Posterior vena cava (tissue), 2 donors: ENCODE results near the gene EFCAB13. TPM values are rescaled to one million over a fixed set of nuclear protein-coding genes. Genes with fewer than 3 reads are reported as not detected.

Source experiments
- DNase-seq: peaks from one replicate; pipeline ENCODE4 v3.0.0-alpha.2; 2020; ENCODE audit warnings: low spot score
- intact Hi-C, 2 donors: fragments of 100-400 bp; cut with DNase I; formaldehyde crosslinking; loops; one replicate each; pipeline versions ENCODE4 v1.14.1 to v1.14.2; 2022 to 2023
- total RNA-seq, 2 donors: library from RNA; stranded (reverse); fragmentation: NEBNext Ultra II Directional; extraction: Animal tissue kit (Norgen Biotek cat#: 25700); gene quantifications; one replicate each; pipeline ENCODE4 v1.2.1, GENCODE V29; 2021
- donor health status: DM: yes; HTN: yes; CAD: no.
- donor health status: DM: yes; HTN: yes; CAD: no.

The EFCAB13 gene
- total RNA-seq, 2 donors from 2014 or later = 6.5 to 12.2 TPM

- DNase-seq = no peak
- intact Hi-C loops = no loop called here
These were observed 32.4 kb upstream of the EFCAB13 start for GRCh38 chr17:47291242-47291873.

- no peak for DNase-seq
- intact Hi-C loops = no loop called here
These were observed 31.5 kb upstream of the EFCAB13 start for GRCh38 chr17:47292206-47292605.

GRCh38 chr17:47295037-47295873, 28.5 kb upstream of the EFCAB13 start:
- no peak for DNase-seq
- intact Hi-C loops = no loop called here

- intact Hi-C loops = no loop called here
These were observed 27.9 kb upstream of the EFCAB13 start for GRCh38 chr17:47295874-47296255.

GRCh38 chr17:47297661-47298400, 25.9 kb upstream of the EFCAB13 start:
- no peak for DNase-seq
- intact Hi-C loops = no loop called here

More at GRCh38 chr17:47295874-47296255, 27.9 kb upstream of the EFCAB13 start:
- DNase-seq = no peak

DNA sequence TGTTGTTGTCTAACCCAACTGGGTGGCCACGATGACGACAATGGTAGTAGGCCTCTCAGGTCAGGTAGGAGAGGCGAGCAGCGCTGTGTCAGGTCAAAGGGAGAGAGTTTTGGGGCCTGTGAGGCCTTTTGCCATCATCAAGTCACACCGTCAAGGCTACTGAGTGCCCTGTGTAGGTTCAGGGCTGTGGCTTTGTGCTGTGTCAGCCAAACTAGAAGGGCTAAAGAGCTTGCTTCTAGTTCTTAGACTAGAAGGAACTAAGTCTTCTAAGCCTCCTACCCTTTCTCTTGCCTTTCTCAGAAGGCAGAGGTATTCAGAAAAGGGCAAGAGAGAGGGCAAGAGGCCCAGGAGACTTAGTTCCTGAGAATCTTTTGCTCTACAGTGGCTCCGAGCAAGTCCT, 25.0 kb upstream of the EFCAB13 start:
- intact Hi-C loops = no loop called here
- no peak for DNase-seq

DNA sequence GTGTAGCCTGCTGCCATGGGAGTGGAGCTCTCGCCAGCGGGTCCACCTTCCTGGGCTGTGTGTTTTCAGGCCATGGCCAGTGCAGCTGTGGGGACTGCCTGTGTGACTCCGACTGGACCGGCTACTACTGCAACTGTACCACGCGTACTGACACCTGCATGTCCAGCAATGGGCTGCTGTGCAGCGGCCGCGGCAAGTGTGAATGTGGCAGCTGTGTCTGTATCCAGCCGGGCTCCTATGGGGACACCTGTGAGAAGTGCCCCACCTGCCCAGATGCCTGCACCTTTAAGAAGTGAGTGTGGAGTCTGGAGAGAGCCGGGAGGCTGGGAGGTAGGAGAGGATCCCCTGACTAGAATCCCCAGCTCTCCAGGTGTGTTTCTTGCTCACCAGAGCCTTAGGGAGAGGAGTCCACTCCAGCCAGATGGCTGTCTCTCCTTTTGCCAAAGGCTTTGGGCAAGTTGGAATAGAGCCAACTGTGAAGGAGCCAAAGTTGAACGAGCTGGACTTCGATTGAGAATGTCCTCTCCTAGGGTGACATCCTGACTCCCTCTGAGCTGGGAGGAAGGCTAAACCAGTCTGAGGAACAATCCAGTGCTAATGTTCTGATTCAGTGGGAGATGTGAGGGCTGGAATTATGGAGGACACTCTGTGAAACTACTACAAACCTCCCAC, 24.4 kb upstream of the EFCAB13 start:
- intact Hi-C loops = no loop called here

GRCh38 chr17:47300718-47301117, 23.0 kb upstream of the EFCAB13 start:
- intact Hi-C loops = no loop called here
- no peak for DNase-seq

More for the DNA sequence above, 24.4 kb upstream of the EFCAB13 start:
- no peak for DNase-seq

DNA sequence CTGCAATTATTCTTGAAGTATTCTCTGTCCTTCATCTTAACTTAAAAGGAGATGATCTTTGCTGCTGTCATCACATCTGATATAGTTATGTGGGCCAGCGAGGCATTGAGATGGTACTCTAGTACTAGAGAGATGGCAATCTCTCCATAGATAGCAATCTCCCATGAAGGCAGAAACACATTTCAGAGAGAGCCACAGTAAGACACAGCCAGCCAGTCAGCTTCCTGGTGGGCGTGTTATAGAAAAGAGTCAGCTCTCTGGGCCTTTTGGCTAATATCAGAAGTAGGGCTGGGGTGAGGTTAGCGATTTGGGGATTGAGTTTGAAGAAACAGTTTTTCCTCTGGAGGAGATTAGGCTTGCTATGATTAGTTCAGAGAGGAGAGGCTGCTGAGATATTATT, 22.6 kb upstream of the EFCAB13 start:
- intact Hi-C loops = no loop called here
- no peak for DNase-seq

GRCh38 chr17:47301831-47302230, 21.9 kb upstream of the EFCAB13 start:
- intact Hi-C loops = no loop called here
- DNase-seq = no peak

GRCh38 chr17:47304186-47304585, 19.6 kb upstream of the EFCAB13 start:
- intact Hi-C loops = no loop called here
- no peak for DNase-seq

- no peak for DNase-seq
- intact Hi-C loops = no loop called here
These were observed 18.3 kb upstream of the EFCAB13 start for GRCh38 chr17:47305302-47305923.

- intact Hi-C loops = no loop called here
- DNase-seq = no peak
These were observed 13.5 kb upstream of the EFCAB13 start for GRCh38 chr17:47310186-47310733.

DNA sequence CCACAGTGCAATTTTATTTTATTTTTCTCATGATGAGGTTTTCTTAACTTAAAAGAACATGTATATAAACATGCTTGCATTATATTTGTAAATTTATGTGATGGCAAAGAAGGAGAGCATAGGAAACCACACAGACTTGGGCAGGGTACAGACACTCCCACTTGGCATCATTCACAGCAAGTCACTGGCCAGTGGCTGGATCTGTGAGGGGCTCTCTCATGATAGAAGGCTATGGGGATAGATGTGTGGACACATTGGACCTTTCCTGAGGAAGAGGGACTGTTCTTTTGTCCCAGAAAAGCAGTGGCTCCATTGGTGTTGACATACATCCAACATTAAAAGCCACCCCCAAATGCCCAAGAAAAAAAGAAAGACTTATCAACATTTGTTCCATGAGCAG, 12.3 kb upstream of the EFCAB13 start:
- intact Hi-C loops = no loop called here

DNA sequence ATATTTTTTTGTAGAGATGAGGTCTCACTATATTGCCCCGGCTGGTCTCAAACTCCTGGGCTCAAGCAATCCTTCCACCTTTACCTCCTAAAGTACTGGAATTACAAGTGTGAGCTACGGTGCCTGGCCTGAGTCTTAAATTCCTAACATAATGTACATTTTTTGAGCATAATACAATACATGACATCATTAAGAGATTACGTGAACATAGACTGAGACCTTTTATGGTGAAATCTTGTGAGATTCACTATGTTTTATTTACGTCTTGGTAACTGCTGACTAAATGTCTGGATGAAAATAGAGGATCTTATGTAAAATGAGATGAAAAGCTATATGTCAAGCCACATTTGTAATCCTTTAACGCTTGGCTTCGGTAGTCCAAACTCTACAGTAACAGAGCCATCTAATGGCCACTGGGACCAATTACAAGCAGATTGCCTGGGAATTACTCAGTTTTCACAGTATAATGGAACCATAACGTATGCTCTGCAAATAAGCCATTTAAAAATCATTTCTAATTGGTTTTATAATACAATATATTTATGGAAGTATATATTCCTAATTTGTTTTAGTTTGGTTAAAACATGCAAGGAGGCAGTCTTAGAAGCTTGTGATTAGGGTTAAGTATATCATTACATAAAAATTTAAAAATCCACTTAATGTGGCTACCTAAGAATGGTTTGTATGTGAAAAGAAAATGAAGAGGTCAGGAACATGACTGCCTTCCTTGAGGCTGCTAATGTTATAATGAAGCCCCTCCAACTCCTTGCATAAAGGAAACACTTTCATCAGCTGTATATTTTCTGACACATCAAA, 8.1 kb upstream of the EFCAB13 start:
- intact Hi-C loops = loop anchor here (2.0 to 5.0 kb wide), 3 partner anchors 61 to 85 kb away; no protein-coding TSS in a partner anchor
- no peak for DNase-seq

More for the DNA sequence above, 12.3 kb upstream of the EFCAB13 start:
- DNase-seq = no peak

DNA sequence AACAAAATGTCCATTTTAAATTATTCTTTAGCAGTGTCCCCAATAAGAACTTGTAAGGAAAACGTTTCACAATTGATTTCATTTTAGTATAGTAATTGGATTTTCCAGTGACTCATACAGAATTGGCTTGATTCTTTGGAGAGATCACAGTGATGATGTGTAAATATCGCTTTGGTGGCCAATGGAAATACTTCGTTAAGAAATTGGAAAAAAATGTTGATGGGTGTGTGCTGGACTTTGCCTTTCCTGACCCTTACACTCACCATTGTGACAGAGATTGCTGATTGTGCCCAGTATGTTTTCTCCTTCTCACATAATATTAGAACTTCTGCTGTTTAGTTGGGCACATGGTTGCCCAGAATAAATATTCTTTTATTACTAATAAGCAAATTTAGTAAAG, 7.4 kb upstream of the EFCAB13 start:
- intact Hi-C loops = loop anchor here in 1 of 2 donors (5.0 kb wide), 1 partner anchor 84 kb away; no protein-coding TSS in a partner anchor
- no peak for DNase-seq

DNA sequence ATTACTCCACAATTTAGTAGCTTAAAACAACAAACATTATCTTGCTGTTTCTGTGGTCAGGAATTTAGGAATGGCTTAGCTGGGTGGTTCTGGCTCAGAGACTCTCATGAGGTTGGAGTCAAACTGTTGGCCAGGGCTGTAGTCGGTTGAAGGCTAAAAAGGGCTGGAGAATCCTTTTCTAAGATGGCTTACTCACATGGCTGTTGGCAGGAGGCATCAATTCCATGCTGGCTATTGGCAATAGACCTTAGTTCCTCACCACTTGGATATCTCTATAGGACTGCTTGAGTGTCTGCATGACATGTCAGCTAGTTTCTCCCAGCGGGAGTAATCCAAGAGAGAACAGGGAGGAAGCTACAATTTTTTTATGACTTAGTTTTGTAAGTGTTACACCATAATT, 6.6 kb upstream of the EFCAB13 start:
- peak; percentile 87 for DNase-seq
- intact Hi-C loops = loop anchor here in 1 of 2 donors (5.0 kb wide), 1 partner anchor 85 kb away; no protein-coding TSS in a partner anchor
